ENCODE data around the gene NSMCE4A.
A peak's percentile ranks its signal among the peaks of the same experiment; 100 is the strongest.
"Not testable (repeated sequence)": the region's sequence is repeated elsewhere in the genome, so short reads cannot be mapped to it uniquely, and the experiment has no call there.

NSMCE4A gene

GRCh38 chr10:121974535-121975294 lies at the start of gene NSMCE4A:
TSS of gene NSMCE4A (minus strand) at chr10:121975217. CDS start at chr10:121975165, 52 bp downstream.
- peak; percentile 93 for DNase-seq

- DNase-seq = not testable (repeated sequence)
Measured at GRCh38 chr10:122023257-122023656, 48.2 kb upstream of the NSMCE4A start.

- no peak for DNase-seq
Measured at GRCh38 chr10:122022276-122022675, 47.3 kb upstream of the NSMCE4A start.

GRCh38 chr10:122021828-122022227 lies 46.8 kb upstream of the NSMCE4A start:
- no peak for DNase-seq

GRCh38 chr10:122021379-122021778 lies 46.4 kb upstream of the NSMCE4A start:
- DNase-seq = peak; percentile 84

- DNase-seq = peak; percentile 53
Measured at GRCh38 chr10:122020226-122020625, 45.2 kb upstream of the NSMCE4A start.

GRCh38 chr10:122019414-122019975 lies 44.5 kb upstream of the NSMCE4A start:
- peak; percentile 65 for DNase-seq

- DNase-seq = peak; percentile 38
Measured at GRCh38 chr10:122018951-122019413, 44.0 kb upstream of the NSMCE4A start.

- DNase-seq = no peak
Measured at GRCh38 chr10:122018491-122018890, 43.5 kb upstream of the NSMCE4A start.

GRCh38 chr10:122017926-122018325 lies 42.9 kb upstream of the NSMCE4A start:
- not testable (repeated sequence) for DNase-seq

- no peak for DNase-seq
Measured at GRCh38 chr10:122014652-122015248, 39.7 kb upstream of the NSMCE4A start.

- DNase-seq = no peak
Measured at GRCh38 chr10:122013311-122013780, 38.3 kb upstream of the NSMCE4A start.

- DNase-seq = no peak
Measured at GRCh38 chr10:122012731-122013130, 37.7 kb upstream of the NSMCE4A start.

- DNase-seq = peak; percentile 41
Measured at GRCh38 chr10:122010405-122011050, 35.5 kb upstream of the NSMCE4A start.

GRCh38 chr10:122007415-122007814 lies 32.4 kb upstream of the NSMCE4A start:
- no peak for DNase-seq

GRCh38 chr10:122001698-122002097 lies 26.7 kb upstream of the NSMCE4A start:
- no peak for DNase-seq

- no peak for DNase-seq
Measured at GRCh38 chr10:121999301-121999700, 24.3 kb upstream of the NSMCE4A start.

- DNase-seq = no peak
Measured at GRCh38 chr10:121998462-121998861, 23.4 kb upstream of the NSMCE4A start.

GRCh38 chr10:121994429-121994941 lies 19.5 kb upstream of the NSMCE4A start:
- peak; percentile 73 for DNase-seq

- not testable (repeated sequence) for DNase-seq
Measured at GRCh38 chr10:121991727-121992126, 16.7 kb upstream of the NSMCE4A start.

- DNase-seq = no peak
Measured at GRCh38 chr10:121990015-121990677, 15.1 kb upstream of the NSMCE4A start.
